ENCODE data around the gene CYFIP1. TPM values are rescaled to one million over a fixed set of nuclear protein-coding genes. Genes with fewer than 3 reads are reported as not detected.

CYFIP1 gene
- total and polyA plus RNA-seq, 2 donors (not counting 1 experiment from before 2014, with no cell fraction given), result 59.4 to 102 TPM

GRCh38 chr15:22925875-22926274 lies 54.3 kb downstream of the CYFIP1 start:
- Histone ChIP-seq H3K9me3 (ENCODE audit: control insufficient read depth, insufficient read depth, low read depth, low read length) (no peaks in the 10 kb centered on the region), H3K36me3 (ENCODE audit: control insufficient read depth, insufficient read depth, low read length) (peaks cover 7% of the 10 kb centered on the region), H3K9ac (ENCODE audit: insufficient read depth, low read length) (no peak overlapping the region), H4K20me1 (ENCODE audit: control insufficient read depth, extremely low read depth, insufficient read depth, low read length) (no peaks in the 10 kb centered on the region), H3K4me1 (ENCODE audit: control insufficient read depth, extremely low read depth, insufficient read depth, low read length) (no peaks in the 10 kb centered on the region), H3K27ac (ENCODE audit: insufficient read depth, low read length) (no peak overlapping the region), H3K4me3 (replicated peaks in 1 of 4; ENCODE audit: control extremely low read depth in 1 of 4, insufficient read depth in 1 of 4, low read depth in 3 of 4, low read length in 4 of 4) (no peak overlapping the region), H3K4me2 (ENCODE audit: extremely low read depth, insufficient read depth, low read length) (no peak overlapping the region), H3K79me2 (ENCODE audit: control insufficient read depth, insufficient read depth, low read length) (no peaks in the 10 kb centered on the region), H2AFZ (ENCODE audit: low read length) (no peak overlapping the region), H3K27me3 (ENCODE audit: control insufficient read depth, insufficient read depth, low read length) (no peaks in the 10 kb centered on the region)
- no peak for DNase-seq (ENCODE audit: low read depth in 2 of 2)
- TF ChIP-seq CTCF (conservative IDR thresholded peaks at IDR 0.05 in 1 of 2, IDR thresholded peaks at IDR 0.05 in 1 of 2; ENCODE audit: low read depth in 1 of 2, low read length in 2 of 2), result no peak
- no peak for TF ChIP-seq EZH2 (IDR thresholded peaks at IDR 0.05; ENCODE audit: low read length, missing control alignments)

GRCh38 chr15:22922003-22922402 lies 58.2 kb downstream of the CYFIP1 start:
- Histone ChIP-seq H3K4me2 (ENCODE audit: extremely low read depth, insufficient read depth, low read length) (no peak overlapping the region), H3K9ac (ENCODE audit: insufficient read depth, low read length) (no peak overlapping the region), H3K36me3 (ENCODE audit: control insufficient read depth, insufficient read depth, low read length) (peaks cover 19% of the 10 kb centered on the region), H3K27ac (ENCODE audit: insufficient read depth, low read length) (no peak overlapping the region), H3K79me2 (ENCODE audit: control insufficient read depth, insufficient read depth, low read length) (no peaks in the 10 kb centered on the region), H3K4me1 (ENCODE audit: control insufficient read depth, extremely low read depth, insufficient read depth, low read length) (no peaks in the 10 kb centered on the region), H3K4me3 (replicated peaks in 1 of 4; ENCODE audit: control extremely low read depth in 1 of 4, insufficient read depth in 1 of 4, low read depth in 3 of 4, low read length in 4 of 4) (no peak overlapping the region), H4K20me1 (ENCODE audit: control insufficient read depth, extremely low read depth, insufficient read depth, low read length) (no peaks in the 10 kb centered on the region), H2AFZ (ENCODE audit: low read length) (no peak overlapping the region), H3K27me3 (ENCODE audit: control insufficient read depth, insufficient read depth, low read length) (no peaks in the 10 kb centered on the region), H3K9me3 (ENCODE audit: control insufficient read depth, insufficient read depth, low read depth, low read length) (no peaks in the 10 kb centered on the region)
- no peak for TF ChIP-seq CTCF (conservative IDR thresholded peaks at IDR 0.05 in 1 of 2, IDR thresholded peaks at IDR 0.05 in 1 of 2; ENCODE audit: low read depth in 1 of 2, low read length in 2 of 2)
- no peak for TF ChIP-seq EZH2 (IDR thresholded peaks at IDR 0.05; ENCODE audit: low read length, missing control alignments)
- no peak for DNase-seq (ENCODE audit: low read depth in 2 of 2)

GRCh38 chr15:22919171-22919570 lies 61.0 kb downstream of the CYFIP1 start:
- no peaks in the 10 kb centered on the region for H3K27me3 ChIP-seq (ENCODE audit: control insufficient read depth, insufficient read depth, low read length)
- H3K9ac ChIP-seq (ENCODE audit: insufficient read depth, low read length), result no peak overlapping the region
- no peak overlapping the region for H3K4me3 ChIP-seq (replicated peaks in 1 of 4; ENCODE audit: control extremely low read depth in 1 of 4, insufficient read depth in 1 of 4, low read depth in 3 of 4, low read length in 4 of 4)
- H3K79me2 ChIP-seq (ENCODE audit: control insufficient read depth, insufficient read depth, low read length), result no peaks in the 10 kb centered on the region
- H3K27ac ChIP-seq (ENCODE audit: insufficient read depth, low read length), result no peak overlapping the region
- no peak overlapping the region for H2AFZ ChIP-seq (ENCODE audit: low read length)
- TF ChIP-seq CTCF (conservative IDR thresholded peaks at IDR 0.05 in 1 of 2, IDR thresholded peaks at IDR 0.05 in 1 of 2; ENCODE audit: low read depth in 1 of 2, low read length in 2 of 2), result no peak
- no peak for TF ChIP-seq EZH2 (IDR thresholded peaks at IDR 0.05; ENCODE audit: low read length, missing control alignments)
- DNase-seq (ENCODE audit: low read depth in 2 of 2), result no peak
- H3K4me1 ChIP-seq (ENCODE audit: control insufficient read depth, extremely low read depth, insufficient read depth, low read length), result no peaks in the 10 kb centered on the region
- peaks cover 19% of the 10 kb centered on the region for H3K36me3 ChIP-seq (ENCODE audit: control insufficient read depth, insufficient read depth, low read length)
- no peaks in the 10 kb centered on the region for H3K9me3 ChIP-seq (ENCODE audit: control insufficient read depth, insufficient read depth, low read depth, low read length)
- no peaks in the 10 kb centered on the region for H4K20me1 ChIP-seq (ENCODE audit: control insufficient read depth, extremely low read depth, insufficient read depth, low read length)
- no peak overlapping the region for H3K4me2 ChIP-seq (ENCODE audit: extremely low read depth, insufficient read depth, low read length)
